ENCODE results near the gene C11orf16.

DNA sequence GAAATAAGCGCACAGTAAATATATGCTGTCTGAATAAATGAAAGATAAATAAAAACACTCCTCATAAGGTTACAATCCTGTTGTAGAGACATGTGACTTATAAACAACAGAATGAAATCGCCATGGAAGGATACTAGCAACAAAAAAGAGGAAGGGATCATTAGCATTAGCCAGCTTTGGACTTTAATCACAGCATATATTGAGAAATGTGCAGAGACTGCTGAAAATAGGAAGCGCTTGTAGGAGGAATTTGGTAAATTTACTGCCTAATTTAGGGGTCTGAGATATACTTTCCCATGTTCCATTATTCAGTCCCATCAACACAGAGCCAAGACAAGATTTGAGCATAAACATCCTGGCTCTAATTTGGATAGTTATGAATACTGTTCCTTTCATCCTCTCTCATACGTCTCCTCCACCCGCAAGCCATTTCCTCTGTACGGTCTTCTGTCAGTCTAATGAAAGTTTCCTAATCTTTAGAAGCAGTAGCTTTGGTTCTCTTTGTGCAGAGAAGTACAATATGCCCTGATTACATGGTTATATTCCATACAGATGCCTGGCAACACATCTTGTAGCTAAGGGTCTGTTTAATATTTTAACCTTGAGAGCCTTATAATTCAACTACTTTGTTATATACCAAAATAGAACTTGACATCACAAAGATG, 58.9 kb downstream of the C11orf16 start:
- TF ChIP-seq, protein P1, sequence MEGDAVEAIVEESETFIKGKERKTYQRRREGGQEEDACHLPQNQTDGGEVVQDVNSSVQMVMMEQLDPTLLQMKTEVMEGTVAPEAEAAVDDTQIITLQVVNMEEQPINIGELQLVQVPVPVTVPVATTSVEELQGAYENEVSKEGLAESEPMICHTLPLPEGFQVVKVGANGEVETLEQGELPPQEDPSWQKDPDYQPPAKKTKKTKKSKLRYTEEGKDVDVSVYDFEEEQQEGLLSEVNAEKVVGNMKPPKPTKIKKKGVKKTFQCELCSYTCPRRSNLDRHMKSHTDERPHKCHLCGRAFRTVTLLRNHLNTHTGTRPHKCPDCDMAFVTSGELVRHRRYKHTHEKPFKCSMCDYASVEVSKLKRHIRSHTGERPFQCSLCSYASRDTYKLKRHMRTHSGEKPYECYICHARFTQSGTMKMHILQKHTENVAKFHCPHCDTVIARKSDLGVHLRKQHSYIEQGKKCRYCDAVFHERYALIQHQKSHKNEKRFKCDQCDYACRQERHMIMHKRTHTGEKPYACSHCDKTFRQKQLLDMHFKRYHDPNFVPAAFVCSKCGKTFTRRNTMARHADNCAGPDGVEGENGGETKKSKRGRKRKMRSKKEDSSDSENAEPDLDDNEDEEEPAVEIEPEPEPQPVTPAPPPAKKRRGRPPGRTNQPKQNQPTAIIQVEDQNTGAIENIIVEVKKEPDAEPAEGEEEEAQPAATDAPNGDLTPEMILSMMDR (conservative IDR thresholded peaks at IDR 0.05 in 1 of 2, IDR thresholded peaks at IDR 0.05 in 1 of 2; ENCODE audit: low read depth in 1 of 2, low read length in 2 of 2): no peak
- no peak for TF ChIP-seq EZH2 (IDR thresholded peaks at IDR 0.05; ENCODE audit: low read length, missing control alignments)
